HG03457 (cell line): ENCODE measurements around the gene KCNB1.

ENCODE experiments used
- ATAC-seq: cut with Tn5 transposase; IDR thresholded peaks from one replicate; pipeline ENCODE4 v1.9.1; 2021; ENCODE audit warnings: moderate number of reproducible peaks; ENCODE audit not compliant: unreplicated experiment

The KCNB1 gene

GRCh38 chr20:49392745-49393144, 89.7 kb downstream of the KCNB1 start:
- no peak for ATAC-seq

- no peak for ATAC-seq
Measured at GRCh38 chr20:49391404-49392245, 90.8 kb downstream of the KCNB1 start.

DNA sequence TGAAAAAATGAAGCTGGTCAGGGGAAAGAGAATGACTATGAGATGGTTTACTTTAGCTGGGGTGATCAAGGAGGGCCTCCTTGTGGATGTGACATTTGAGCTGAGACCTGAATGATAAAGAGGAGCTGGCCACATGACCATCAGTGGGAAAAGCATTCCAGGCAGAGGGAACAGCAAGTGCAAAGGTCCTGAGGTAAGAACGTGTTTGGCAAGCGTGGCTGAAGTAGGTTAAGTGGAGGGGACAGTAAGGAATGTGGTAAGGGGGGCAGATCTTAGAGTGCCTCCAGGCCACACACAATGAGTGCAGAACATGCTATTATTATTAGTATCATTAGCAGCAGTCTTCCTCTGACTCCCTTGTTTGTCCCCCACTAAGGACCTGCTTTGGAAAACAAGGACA, 92.6 kb downstream of the KCNB1 start:
- ATAC-seq, result no peak

DNA sequence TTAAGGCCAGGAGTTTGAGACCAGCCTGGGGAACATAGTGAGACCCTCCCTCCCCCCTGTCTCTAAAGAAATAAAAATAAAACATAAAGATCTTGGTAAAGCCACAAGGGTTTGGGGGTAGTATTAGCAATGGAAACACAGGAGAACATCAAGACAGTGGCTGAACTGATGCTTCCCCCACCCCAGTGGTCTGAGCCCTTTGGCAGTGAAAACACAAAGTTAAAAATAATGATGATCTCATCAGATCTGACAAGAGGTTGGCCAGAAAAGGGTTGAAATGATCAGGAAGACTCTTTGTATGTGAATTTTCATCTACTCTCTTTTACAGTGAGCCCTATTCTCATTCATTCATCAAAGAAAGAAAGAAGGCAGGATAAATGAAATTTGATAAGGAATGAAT, 93.7 kb downstream of the KCNB1 start:
- ATAC-seq, result no peak

DNA sequence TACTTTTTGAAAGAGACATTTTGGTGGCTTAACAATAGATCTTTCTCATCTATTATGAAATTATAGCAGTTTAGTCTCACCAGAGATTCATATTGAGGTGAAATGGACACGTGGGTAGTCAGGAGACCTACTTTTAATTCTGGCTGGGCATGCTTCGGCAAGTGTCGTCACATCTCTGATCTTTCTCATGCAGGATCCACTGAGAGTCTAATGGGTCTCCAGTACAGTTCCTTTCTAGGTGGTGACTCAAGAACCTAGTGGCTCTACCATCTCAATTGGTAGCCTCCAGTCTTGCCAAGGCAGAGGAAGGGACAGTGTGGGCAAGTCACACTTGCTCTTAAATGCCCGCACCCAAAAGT, 94.9 kb downstream of the KCNB1 start:
- no peak for ATAC-seq

- ATAC-seq, result no peak
Measured at GRCh38 chr20:49386848-49387580, 95.5 kb downstream of the KCNB1 start.

DNA sequence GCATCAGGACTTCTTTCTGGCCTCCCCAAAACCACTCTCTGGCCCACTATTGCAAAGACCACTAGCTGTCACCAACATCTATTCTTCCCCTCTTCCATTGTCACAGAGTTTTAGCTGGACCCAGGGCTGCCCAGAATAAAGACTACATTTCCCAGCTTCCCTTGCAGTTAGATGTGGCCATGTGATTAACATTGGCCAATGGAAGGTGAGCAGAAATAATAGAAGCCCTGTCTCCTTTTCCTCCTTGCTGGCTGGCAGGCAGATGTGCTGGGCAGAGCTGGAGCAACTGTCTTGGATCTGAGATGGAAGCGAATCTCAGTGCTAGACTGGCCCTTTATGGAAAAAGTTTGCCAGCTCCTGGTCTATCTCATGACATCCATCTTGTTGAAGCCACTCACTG, 97.0 kb downstream of the KCNB1 start:
- no peak for ATAC-seq

DNA sequence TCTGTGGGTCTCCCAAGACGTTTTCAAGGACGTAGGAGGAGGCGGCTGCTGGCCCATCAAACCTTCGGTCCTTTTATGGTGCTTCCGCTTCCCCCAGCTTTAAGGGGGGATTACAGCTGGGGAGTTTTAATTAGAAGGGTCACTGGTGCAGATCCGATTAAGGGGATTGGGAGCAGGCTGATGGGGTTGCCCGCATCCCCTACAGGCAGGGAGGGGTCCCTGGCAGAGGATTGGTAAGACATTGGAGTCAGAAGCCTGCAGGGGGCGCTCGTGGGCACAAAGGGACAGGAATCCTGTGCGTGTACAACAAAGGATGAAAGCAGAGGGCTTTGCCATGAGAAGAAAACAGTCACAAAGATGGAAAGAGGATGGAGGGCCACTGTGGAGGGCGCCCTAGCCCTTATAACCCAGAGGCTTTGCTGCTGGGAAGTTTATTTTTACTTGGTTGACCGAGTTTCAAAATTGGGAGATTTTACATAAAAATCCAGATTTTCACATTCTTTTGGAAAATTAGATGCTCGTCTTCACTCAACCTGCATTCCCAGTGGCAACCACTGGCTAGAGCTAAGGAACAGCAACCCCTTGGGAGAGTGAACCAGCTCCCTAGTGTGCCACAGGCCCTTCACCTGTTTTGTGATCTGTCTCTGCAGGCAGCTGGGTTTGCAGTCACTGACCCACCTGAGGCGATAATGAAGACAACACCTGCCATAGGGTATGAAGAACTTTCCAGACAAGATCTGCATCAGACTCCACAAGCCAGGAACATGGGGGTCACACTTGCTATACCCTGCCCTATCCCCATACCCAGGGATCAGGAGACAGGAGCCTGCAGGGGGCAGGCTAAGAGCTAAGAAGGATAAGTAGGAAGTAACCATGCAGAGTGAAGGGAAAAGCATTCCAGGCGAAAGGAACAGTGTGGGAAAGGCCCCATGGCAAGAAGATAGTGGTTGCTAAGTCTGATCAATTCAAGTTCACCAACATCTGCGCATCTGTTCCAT, 97.7 kb downstream of the KCNB1 start:
- no peak for ATAC-seq

- no peak for ATAC-seq
Measured at GRCh38 chr20:49381558-49382493, 100.6 kb downstream of the KCNB1 start.

- no peak for ATAC-seq
Measured at GRCh38 chr20:49380337-49380780, 102.1 kb downstream of the KCNB1 start.

- no peak for ATAC-seq
Measured at GRCh38 chr20:49379338-49379737, 103.1 kb downstream of the KCNB1 start.

DNA sequence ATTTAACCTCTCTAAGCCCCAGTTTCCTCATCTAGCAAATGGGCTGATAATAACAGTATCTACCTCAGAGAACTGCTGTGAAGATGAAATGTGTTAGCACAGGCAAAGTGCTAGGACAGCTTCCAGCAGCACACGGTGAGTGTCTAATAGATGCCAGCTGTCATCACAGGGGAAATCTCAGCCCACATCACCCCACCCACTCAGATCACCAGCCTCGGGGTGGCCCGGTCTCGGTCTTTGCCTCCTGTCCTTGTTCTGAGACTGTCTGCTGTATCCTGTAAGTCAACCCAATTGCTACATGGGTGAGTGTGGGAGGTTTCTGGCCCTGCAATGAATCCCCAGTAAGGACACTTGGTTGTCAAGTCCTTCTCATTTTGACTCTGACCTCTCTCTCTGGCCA, 105.1 kb downstream of the KCNB1 start:
- ATAC-seq, result no peak

- ATAC-seq, result no peak
Measured at GRCh38 chr20:49375170-49375569, 107.3 kb downstream of the KCNB1 start.

DNA sequence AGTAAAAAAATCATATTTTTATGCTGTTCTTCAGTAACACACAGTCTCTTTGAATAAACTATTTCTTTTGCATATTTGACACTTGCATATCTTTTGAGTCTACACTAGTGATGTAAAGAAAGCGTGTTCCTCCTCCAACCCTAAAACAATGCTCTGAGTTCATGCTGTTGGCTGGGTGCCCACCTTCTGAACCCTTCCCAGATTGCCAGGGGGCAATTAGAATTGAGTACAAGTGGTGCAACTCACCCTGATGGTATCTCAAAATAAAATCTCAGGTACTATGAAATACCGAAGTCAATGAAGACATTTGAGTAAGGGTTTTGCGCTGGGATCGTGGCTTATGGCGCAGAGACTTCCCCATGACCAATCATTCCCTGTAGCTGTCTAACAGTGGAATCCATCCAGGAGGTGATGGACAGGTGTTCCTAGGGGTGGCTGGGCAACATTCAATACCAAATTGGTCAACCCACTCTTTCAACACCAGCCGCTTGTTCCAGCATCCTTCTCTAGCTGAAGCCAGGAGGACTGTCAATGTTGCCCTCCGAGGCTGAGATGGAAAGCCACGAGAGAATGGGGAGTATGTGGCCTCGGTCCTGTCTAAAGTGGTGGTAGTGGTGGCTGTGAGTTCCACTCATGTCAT, 110.3 kb downstream of the KCNB1 start:
- ATAC-seq, result no peak

- no peak for ATAC-seq
Measured at GRCh38 chr20:49368596-49368995, 113.9 kb downstream of the KCNB1 start.

GRCh38 chr20:49367113-49367512, 115.4 kb downstream of the KCNB1 start:
- no peak for ATAC-seq

DNA sequence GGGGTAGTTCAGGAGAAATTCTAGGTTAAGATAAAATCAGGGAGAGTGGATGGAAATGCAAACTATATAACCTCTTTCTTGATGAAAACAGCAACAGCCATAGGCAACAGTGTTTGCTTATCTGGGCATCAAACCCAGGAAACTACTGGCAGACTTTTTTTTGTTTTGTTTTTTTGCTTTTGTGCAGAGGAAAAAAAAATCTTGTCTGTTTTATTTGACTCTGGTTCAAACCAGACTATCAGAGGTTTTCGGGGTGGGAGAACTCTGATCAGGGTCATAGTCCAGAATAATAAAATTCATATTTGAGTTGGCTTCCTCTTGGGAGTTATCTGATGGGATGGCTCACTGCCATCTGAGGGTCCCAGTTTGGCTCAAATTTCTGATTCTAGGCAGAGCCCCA, 115.8 kb downstream of the KCNB1 start:
- ATAC-seq, result no peak

- ATAC-seq, result no peak
Measured at GRCh38 chr20:49361862-49362660, 120.4 kb downstream of the KCNB1 start.
